ENCODE measurements around the gene MGAT5.

MGAT5 gene

GRCh38 chr2:134482131-134482723 lies 228.4 kb downstream of the MGAT5 start:
- no peak for DNase-seq

- DNase-seq = no peak
Measured at GRCh38 chr2:134482766-134483340, 229.0 kb downstream of the MGAT5 start.

DNA sequence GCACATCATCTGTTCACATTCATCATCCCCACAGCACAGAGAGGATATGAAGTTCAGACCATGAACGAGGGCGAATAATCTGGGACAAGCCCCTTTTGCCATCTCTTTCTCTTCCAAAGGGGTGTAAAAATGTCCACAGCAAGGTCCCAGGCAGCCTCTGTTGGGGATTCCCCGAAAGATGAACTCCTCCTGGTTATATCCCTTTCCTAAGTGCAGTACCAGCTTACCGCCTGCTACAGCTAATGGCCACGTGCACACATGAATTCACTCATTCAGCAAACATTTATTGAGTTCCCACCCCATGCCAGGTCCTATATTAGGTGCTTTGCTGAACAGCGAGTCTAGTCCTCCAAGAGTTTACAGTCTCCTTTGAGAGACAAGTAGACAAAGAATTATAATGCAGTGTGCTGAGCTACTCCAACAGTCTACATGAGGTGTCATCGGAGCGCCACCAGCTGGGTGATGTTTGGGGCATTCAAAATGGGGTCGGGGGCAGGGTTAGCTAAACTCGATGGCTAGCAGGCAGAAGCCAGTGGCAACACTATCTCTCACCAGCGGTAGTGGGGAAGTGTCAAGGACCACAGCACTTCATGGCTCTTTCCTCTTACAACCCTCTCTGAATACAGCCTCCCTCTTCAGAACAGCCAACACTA lies 236.0 kb downstream of the MGAT5 start:
- DNase-seq = no peak

GRCh38 chr2:134490559-134490958 lies 236.7 kb downstream of the MGAT5 start:
- DNase-seq = no peak

- no peak for DNase-seq
Measured at GRCh38 chr2:134491022-134491421, 237.2 kb downstream of the MGAT5 start.

DNA sequence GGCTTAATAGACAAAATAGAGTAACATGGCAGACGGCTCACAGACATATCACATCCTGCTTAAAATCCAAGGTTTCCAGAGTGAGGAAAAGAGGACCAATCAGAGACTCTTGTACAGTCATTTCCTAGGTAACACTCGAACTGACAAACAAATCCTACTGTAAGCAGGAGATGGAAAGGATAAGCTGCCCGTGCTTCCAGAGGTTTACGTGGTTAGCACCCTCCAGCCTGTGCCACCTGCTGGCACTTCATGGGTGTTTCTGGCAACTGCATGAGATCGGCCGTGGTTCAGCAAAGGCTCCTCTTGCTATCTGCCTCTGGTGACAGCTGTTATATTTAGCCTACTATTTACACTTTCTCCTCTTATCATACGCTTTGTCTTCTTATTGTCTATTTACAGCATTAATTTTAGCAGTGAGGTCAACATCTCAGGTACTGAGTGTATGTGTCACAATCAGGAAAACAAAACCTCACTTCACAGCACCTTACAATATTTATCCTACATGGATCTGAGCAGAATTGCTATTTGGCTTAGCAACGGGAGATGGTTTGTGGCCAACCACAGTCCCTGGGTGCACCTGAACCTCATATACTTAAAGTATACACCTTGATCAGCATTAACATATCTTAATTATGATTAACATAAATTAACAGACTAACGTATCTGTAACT lies 238.0 kb downstream of the MGAT5 start:
- DNase-seq = no peak

GRCh38 chr2:134493797-134494196 lies 239.9 kb downstream of the MGAT5 start:
- no peak for DNase-seq

- no peak for DNase-seq
Measured at GRCh38 chr2:134498654-134499053, 244.8 kb downstream of the MGAT5 start.

DNA sequence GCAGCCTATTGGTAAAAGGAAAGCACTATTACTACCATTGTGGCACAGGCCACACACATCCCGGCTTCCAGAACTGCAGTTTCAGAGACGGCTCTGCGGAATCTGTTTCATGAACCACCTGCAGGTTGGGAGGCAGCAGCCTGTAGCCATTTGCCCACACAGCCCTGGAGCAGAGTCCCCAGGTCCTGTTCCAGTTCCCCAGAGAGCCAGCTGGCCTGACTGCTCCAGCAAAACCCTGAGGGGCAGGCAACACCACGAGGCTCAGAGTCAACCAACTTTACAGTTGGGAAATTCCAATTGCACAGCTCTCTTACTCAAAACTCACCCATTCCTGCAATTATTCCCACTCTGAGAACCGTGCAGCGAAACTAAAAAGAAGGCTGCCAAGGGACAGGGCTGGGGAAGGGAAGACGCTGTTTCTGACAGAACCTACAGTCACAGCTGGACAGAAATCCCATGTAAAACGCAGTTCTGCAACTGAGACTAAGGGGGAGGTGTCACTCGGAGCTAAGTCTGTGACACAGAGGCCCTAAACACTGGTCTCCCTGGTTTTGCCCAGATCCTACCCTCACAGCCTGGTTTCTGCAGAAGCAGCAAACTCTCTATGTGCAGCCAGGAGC lies 245.5 kb downstream of the MGAT5 start:
- no peak for DNase-seq

DNA sequence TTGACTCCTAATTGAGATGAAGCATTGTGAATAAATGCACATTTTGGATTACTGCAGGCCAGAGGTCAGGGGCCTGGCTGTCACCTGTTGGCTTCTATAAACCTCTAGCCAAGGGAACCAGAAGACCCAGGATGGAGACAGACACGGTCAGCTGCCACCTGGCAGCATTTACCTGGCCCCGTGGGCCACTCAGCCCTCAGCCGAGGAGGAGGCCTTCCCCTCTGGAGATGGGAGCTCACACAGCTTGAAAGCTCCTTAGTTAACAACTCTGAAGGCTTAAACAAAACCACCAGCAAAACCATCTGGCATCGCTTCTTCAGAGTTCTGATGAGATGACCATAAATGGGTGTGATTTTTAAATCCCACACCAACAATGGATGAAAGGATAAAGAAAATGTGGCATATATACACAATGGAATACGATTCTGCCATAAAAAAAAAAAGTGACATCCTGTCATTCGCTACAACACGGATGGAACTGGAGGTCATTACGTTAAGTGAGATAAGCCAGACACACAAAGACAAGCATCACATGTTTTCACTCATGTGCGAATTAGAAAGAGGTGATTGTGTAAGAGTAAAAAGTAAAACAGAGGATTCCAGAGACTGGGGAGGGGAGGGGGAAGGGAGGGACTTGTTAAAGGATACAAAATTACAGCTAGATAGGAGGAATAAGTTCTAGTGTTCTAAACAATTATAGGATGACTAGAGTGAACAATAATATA lies 246.5 kb downstream of the MGAT5 start:
- DNase-seq = no peak

DNA sequence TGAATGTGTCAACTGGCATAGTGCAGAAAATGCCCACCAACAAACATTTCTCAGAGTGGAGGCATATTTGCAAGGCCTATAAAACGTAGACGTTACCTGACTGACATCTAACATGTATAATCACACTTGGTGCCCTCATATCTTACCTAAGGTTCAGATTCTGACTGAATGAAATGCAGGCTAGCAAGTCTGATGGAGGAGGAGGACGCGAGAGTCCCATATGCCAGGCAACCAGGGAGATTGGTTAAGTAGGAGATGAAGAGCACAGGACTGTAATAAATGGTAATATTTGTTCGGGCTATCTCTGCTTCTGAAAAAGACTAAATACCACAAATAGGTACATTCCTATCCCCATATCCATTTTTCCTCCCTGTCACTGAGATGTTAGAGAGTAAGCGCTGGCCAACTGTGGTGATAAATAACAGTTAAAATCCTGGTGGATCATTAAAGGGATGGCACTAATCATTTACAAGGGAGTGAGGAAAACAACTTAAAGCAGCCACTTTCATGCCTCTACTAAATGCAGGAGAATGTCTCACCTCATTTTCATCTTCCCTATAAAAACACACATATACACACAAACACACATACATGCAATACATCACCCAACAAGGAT lies 247.7 kb downstream of the MGAT5 start:
- DNase-seq = no peak

DNA sequence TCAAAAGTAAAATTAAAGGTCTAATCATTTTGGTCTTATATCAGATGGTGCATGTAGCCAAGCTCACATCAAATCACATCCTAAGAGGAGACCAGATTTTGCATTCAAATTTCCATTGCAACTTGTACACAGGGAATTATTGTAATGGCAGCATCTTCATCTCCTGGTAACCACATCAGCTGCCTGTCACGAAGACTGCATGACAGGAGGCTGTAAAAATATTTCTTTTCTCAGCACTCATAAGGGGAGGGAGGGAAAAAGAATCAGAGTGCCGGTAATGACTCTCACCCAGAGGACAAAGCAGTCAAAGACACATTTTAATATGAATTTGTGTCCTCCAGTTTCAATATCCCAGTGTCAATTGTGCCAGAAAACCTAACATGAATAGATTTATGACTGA lies 248.2 kb downstream of the MGAT5 start:
- DNase-seq = no peak

All from NCI-H1048 (cell line).